Astrocyte of the cerebellum (primary cell): Measurements from ENCODE around the gene PUS10.

Experiments
- DNase-seq: peaks from one replicate; pipeline ENCODE4 v3.0.0-alpha.2; 2011; ENCODE audit warnings: low read depth
- H3K4me3 ChIP-seq: 2 replicates; pipeline ENCODE4 v1.5.1; 2011; ENCODE audit warnings: mild to moderate bottlenecking, low read depth, low read length, moderate library complexity
- CTCF ChIP-seq: IDR thresholded peaks from 2 replicates; pipeline ENCODE4 v1.5.1; 2012; ENCODE audit warnings: low read length, low read depth, moderate library complexity, mild to moderate bottlenecking; ENCODE audit errors: missing control alignments
- in situ Hi-C: cut with HindIII; loops from 2 replicates; pipeline ENCODE4 v1.10.0; 2017; ENCODE audit warnings: low sequenced_read_pairs

The PUS10 gene

DNA sequence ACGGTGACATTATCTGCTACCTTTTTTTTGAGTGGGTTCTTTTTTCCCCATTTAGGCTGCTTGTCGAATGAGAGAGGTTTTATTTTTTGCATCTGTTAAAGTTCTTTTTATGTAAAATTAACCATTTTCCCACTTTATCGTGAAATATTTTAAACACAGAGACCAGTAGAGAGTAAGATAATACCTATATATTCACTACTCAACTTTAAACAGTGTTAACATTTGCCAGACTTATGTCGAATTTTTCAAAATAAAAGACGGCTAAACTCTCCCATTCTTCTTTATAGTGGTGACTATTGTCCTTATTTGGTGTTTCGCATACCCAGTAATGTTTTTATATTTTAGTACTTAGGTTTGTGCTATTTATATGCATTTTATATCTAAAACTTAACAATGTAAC is 743 bp upstream of the PUS10 start:
- no peak for DNase-seq
- peak overlapping the region; percentile 86 for H3K4me3 ChIP-seq
- TF ChIP-seq CTCF = no peak
- in situ Hi-C loops = loop anchor here (25.0 kb wide), 1 partner anchor 256 kb away; the partner anchor contains the start of gene PAPOLG

GRCh38 chr2:61018318-61018755 is 282 bp upstream of the PUS10 start:
- DNase-seq = peak; percentile 5
- no peak for TF ChIP-seq CTCF
- peak overlapping the region; percentile 86 for H3K4me3 ChIP-seq
- in situ Hi-C loops = loop anchor here (25.0 kb wide), 1 partner anchor 256 kb away; the partner anchor contains the start of gene PAPOLG

DNA sequence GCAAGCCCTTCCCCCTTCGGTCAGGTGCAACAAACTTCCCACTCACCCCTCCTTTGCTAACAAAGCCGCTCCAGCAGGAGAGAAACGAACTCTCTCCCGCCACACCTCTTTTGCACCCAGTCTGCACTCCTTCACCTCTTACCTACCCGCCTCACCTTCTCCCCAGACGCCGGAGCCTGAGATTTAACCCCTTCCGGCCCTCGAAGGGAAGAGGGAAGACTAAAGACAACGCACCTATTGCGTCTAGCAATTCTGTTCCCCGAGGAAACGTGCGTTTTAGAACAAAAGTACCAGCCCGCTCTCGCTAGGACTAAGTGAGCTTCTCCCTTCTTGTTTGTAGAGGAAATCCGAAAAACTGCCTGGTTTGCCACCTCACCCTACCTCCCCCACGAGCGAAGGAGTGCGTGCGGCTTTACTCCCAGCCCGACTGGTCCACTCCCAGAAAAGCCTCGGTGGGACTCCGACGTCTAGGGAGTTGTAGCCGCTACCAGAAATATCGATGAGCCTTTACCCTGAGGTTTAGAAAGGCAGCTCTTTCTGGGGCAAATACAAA is 976 bp downstream of the PUS10 start:
- H3K4me3 ChIP-seq = peak overlapping the region; percentile 86
- peak; percentile 44 for DNase-seq
- TF ChIP-seq CTCF = no peak
- in situ Hi-C loops = loop anchor here (25.0 kb wide), 1 partner anchor 255 kb away; the partner anchor contains the start of gene PAPOLG

- TF ChIP-seq CTCF = no peak
- in situ Hi-C loops = loop anchor here (25.0 kb wide), 1 partner anchor 254 kb away; the partner anchor contains the start of gene PAPOLG
- peak overlapping the region; percentile 86 for H3K4me3 ChIP-seq
- DNase-seq = no peak
Measured at GRCh38 chr2:61016392-61017002, 1.6 kb downstream of the PUS10 start.

DNA sequence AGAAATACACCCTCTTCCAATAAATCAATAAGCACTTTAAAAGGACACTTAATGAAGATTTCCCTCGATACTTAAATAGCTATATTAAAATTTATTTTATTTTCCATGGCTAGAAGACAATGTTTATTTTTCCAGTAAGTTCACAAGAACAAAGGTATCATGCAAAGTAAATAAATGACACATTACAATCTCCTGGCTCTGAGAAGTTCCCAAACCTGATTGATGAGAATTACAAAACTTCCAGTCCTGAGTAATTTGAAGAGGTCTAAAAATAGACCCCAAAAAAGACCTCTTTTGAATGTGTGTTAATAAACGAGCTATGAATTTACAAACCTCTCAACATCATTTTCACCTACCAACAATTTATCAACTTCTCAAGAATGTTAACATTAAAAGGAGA is 2.1 kb downstream of the PUS10 start:
- DNase-seq = no peak
- no peak for TF ChIP-seq CTCF
- in situ Hi-C loops = loop anchor here (25.0 kb wide), 1 partner anchor 254 kb away; the partner anchor contains the start of gene PAPOLG
- peak overlapping the region; percentile 86 for H3K4me3 ChIP-seq

DNA sequence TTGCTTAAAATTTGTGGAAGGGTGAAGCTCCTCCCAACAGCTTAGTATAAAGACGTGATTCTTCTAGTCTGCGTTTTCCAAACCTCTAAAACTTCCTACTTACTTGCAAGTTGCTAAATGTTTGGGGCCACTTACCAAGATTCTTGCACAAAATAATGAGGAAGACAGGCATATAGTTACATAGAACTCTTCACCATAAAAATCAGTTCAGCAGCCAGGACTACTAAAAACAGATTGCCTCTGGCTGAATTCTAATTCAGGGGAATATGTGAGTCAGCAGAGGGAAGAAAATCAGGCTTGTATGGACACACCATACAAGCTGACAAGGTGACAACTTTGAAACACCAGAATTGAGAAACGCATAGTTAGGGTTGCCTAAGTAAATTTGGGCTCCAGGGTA is 3.3 kb downstream of the PUS10 start:
- no peak overlapping the region for H3K4me3 ChIP-seq
- in situ Hi-C loops = loop anchor here (25.0 kb wide), 1 partner anchor 252 kb away; the partner anchor contains the start of gene PAPOLG
- DNase-seq = no peak
- no peak for TF ChIP-seq CTCF
